G401.6 (cell line): ENCODE measurements around the gene BMAL1.

ENCODE experiments used
- FAIRE-seq: peaks from 2 replicates; lab custom pipeline; 2012; peaks lifted over from hg19 to GRCh38; lab: Jason Lieb, UNC

The BMAL1 gene

DNA sequence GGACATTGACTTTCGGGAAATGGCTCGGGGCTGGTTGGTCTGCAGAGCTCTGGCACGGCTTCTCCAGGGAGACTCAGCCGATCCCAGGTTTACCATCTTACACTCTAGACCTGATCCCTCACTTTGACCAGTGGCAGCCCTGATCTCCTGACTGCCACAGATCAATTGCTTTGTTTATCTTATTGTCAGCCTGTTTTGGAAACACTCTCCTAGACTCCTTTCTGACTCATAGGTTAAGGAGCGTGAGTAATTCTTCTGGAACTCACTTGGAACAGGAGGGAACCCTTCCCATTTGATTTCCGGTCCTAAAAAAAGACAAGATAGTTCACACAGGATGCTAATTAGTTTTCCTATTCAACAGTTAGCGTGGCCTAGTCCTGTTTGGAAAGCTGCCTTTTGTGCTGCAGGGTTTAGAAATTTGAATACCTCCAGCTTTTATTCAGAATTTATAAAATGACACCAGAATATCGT lies 16.0 kb upstream of the BMAL1 start:
- FAIRE-seq, result no peak

DNA sequence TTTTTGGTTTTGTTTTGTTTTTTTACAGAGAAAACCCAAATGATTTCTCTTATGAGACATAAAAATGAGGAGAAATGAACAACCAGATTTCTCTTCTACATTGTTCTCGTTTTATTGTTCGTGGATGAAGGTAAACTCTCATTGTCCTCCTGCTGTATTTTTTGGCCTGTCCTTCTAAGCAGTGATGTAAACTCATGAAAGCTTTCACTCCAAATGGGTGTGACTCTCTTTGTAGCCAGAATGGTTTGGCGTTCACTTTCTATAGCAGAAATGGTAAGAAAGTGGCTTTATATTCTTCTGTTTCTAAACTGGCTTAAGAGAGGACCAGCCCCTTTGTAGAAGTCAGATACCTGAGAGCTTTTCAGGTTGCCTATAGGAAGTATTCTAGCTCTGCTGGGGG lies 15.5 kb upstream of the BMAL1 start:
- FAIRE-seq, result no peak

- no peak for FAIRE-seq
Measured at GRCh38 chr11:13268791-13269190, 8.8 kb upstream of the BMAL1 start.

DNA sequence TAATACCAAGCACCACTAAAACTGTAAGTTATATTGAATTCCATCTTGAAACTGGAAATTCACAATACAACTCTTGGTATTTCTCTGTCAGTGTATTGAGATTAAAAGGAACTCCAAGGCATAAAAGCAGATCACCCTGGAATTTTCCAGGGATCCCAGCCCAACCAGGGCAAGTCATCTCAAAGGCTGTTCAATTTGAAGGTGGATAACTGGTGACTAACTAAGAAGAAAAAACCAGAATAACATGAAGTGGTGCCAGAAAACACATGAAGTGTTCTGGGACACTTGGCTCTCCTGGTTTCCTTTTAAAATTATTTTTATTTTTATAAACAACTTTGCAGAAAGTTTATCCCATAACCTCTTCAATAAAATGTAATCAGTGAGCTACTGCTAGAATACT lies 7.8 kb upstream of the BMAL1 start:
- no peak for FAIRE-seq

- FAIRE-seq, result no peak
Measured at GRCh38 chr11:13271060-13271693, 6.4 kb upstream of the BMAL1 start.

DNA sequence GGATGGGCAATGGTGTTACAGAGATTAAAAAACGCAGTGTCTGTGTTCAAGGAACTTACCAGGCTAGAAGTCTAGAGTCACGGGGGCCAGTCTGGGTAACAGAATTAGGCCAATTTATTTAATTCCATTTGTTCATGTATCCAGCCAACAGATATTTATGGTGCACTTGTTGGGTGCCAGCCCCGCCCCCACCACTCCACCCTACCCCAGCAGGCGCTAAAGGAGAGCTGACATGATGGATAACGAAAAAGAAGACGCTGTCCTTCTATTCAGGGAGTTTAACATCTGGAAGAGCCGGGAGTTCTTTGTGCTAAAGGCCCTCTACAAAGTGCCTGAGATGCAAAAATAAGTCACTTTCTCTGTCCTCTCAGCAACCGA lies 1.1 kb upstream of the BMAL1 start:
- no peak for FAIRE-seq

DNA sequence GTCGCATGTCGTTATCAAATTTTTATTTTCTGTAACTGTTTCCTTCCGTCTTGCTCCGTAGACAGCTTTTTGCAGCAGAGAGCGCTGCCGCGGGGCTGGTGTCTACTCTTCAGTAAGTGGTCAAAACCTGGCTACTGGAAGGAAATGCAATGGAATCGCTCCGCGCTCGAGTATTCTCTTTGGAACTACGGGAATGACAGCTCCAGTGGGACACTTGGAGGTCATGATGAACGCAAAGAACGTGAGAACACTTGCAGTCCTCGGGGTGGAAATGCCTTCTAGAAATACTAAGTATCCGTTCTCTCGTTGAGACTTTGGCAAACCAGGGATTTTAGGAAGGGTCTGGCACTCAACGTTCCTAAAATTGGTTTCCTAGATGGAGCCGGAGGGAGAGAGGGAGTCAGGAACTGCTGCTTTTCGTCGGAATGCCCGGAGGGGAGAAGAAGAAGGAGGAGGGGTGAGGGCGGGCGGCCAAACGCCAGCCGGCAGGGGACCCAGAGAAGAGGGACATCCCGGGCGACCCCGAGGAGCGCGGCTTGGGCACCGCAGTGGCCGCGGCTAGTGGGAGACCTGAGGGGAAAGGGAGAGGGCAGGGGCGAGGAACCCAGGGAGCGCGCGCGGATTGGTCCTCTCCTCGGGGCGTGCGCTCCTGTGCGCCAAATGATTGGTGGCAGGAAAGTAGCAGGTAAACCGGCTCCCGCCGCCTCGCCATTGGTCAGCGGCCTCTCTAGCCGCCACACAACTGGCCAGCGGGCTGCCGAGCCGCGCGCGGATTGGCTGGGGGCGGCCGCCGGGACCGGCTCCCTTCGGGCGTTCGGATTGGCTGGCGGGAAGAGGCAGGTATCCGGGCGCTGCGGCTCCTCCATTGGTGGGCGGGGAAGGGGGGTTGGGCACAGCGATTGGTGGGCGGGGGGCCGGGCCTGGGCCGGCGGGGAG lies 490 bp upstream of the BMAL1 start:
- FAIRE-seq, result peak; percentile 53

- no peak for FAIRE-seq
Measured at GRCh38 chr11:13278609-13279486, 1.3 kb downstream of the BMAL1 start.

- no peak for FAIRE-seq
Measured at GRCh38 chr11:13279487-13279834, 1.9 kb downstream of the BMAL1 start.

DNA sequence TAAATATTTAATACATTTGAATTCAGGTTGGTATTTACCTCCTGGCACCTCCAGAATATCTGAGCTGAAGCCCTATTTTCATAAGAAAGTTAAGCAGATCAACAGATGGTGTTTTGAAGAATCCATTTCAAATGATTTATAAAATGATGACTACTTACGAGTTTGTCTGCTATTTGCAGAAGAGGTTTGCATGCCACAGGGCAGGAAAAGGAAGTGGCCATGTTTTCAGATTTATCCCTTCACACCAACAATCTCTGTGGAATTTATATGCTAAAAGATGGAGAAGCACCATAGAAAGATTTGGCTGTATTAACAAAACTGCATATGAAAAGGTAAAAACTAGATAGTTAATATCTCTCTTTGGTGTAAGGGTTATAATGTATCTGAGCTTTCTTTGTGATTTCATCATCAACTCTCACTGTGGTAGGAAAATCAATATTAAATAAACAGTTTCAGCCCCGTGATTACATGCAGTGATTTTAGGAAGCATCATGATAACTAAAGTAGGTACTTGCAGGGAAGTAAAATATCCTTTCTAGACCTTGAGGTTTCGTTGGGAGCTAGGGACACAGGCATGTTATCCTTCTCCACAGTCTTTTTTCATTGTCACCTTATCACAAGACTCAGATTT lies 2.6 kb downstream of the BMAL1 start:
- FAIRE-seq, result no peak

DNA sequence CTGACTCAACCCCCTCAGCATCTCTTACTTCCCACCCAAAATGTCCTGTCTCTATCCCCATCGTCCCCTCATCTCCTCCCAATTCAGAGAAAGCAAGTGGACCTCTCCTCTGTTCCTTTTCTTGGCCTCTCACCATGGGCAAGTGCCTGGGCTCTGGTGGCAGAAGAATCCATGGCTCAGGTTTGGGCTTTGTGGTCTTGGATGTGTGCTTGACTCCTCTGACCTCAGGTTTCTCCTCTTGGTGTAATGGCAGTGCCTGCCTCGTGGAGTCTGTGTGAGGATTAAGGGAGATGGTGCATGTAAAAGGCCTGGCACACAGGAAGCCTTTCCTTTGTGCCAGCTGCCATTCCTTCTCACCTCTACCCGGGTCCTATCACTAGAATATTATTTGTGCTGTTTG lies 3.2 kb downstream of the BMAL1 start:
- FAIRE-seq, result no peak

GRCh38 chr11:13283636-13284035 lies 6.0 kb downstream of the BMAL1 start:
- no peak for FAIRE-seq

DNA sequence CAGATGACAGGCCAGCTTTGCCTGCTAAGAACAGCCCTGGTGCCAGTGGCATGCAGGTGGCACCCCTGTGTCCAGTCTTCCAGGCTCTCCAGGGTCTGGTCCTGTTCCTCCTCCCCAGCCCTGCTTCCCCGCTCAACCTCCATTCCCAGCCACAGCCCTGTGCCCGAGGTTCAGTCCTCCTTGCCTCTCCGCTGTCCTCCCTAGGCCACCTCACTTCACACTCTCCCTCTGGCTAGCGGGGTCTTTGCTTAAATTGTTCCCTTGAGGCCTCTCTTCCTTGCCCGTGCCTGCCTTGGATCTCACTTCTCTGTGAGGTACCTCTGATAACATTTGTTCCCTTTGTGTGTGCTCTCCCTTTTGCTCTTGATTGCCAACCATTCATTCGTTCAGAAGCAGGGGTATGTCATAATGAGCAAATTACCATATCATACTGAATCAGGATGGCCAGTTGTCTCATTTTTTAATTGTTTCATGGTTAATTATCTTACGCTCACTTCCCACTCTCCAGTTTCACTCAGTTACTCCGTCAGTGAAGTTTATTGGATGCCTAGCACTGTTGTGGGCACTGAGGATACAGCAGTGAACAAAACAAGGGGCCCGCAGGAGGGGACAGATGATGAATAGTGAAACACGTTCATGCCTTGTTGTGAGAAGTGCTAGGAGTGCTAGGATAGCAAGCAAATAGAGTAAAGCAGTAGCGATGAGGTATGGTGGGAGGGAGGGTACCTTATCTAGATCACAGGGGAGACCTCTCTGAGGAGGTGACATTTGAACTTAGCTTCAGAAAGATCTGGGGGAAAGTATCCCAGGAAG lies 7.4 kb downstream of the BMAL1 start:
- no peak for FAIRE-seq

- FAIRE-seq, result no peak
Measured at GRCh38 chr11:13286279-13286821, 8.8 kb downstream of the BMAL1 start.

GRCh38 chr11:13287036-13287435 lies 9.4 kb downstream of the BMAL1 start:
- no peak for FAIRE-seq

DNA sequence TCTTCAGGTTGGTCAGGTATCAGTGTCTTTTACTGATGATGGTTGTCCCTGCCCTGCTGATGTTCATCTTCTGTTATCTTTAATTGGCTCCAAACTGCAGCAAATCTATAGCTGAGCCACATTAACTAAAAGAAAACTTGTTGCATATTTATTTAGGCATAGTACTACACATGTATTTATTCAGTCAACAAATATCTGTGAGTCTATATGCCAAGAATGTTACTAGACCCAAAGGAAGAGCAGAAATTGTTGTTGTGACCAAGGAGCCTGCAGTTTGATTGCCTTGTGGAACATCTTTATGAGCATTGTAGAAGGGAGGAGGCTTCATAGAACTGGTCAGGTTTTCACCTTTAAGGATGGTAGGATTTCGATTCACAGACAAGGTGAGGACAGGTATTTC lies 10.1 kb downstream of the BMAL1 start:
- FAIRE-seq, result no peak

GRCh38 chr11:13288375-13289029 lies 10.9 kb downstream of the BMAL1 start:
- no peak for FAIRE-seq

- no peak for FAIRE-seq
Measured at GRCh38 chr11:13289081-13289480, 11.5 kb downstream of the BMAL1 start.

GRCh38 chr11:13290221-13290980 lies 12.8 kb downstream of the BMAL1 start:
- FAIRE-seq, result no peak

- no peak for FAIRE-seq
Measured at GRCh38 chr11:13291361-13291760, 13.8 kb downstream of the BMAL1 start.
